HG03354 (cell line): ENCODE results near the gene EXO1.
"Not testable (repeated sequence)": the region's sequence is repeated elsewhere in the genome, so short reads cannot be mapped to it uniquely, and the experiment has no call there.

Experiments
- ATAC-seq: cut with Tn5 transposase; IDR thresholded peaks from one replicate; pipeline ENCODE4 v1.9.1; 2021; ENCODE audit warnings: mild to moderate bottlenecking; ENCODE audit not compliant: unreplicated experiment, poor library complexity, severe bottlenecking

Gene EXO1

DNA sequence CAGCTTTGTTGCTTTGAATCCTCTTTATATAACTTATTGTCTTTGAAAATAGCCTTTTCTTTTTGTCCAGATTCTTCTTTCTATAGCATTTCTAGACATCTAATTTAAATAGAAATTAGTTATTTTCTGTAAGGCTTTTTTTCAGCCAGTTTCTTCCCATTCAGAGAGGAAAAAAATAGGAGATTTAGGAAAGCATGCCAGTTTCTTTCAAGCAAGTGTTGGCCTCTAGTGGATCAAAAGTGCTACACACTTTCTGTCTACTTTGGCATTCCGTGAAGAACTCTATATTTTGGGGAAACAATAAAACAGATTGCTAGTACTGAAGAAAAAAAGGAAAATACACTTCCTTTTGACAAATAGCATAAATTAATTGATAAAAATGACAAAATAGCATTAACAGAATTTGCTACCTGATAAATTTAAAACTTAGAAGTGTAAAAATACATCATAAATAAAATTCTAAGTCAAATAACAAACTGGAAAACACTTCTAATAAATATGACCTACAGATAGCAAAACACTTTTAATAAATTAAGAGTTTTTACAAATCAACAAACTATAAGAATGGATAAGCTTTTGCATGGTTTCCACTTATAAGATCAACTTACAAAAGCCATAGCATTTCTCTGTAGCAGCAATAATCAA is 13.1 kb upstream of the EXO1 start:
- peak; percentile 41 for ATAC-seq

DNA sequence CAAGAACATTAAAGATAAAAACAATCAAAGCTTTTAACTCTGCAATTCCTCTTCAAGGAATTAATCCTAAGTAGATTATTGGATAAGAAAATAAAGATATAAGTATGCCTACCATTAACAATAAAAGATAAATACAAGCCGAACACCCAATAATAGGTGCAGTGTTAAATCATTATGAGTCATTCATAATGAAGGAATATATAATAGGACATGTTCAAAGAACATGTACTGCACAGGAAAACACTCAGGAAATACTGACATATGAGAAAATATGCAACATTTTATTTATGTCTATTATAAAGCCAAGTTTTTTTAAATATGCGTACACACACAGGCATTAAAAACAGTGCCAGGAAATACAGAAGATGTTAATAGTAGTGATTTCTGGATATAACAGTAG is 11.1 kb upstream of the EXO1 start:
- ATAC-seq: no peak

DNA sequence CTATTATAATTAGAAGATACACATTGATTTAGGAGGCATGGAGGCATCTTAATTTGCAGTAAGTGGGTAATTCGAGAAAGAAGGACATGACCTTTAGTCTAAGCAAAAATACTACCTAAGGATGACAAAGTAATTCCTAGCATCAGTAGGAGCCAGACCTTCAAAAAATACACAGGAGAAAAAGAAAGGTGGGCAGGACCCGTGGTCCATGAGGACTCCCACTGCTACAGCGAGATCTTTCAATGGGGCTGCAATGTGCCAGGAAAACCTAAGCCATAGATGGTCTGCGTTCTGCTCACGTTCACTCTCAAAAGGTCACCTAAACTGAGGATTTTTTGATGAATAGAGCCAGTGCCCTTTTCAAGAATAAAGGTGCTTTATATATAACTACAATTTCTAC is 10.6 kb upstream of the EXO1 start:
- no peak for ATAC-seq

DNA sequence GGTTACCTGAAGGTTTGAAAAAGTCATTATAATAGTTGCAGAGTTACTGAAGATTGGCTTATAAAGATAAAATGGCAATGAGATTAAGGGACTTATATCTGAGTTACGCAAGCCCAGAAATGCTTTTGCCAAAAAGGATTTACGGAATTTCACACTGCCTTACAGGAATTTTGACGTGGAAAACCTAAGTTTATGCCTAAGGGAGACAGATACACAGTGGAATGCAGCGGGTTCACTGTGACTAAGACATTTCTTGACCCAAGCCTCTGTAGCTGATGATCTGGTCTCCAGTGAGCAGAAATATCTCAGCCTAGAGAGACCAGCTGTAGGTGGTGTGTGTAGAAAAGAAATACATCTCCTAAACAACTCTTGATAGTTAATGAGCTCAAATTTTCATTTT is 10.1 kb upstream of the EXO1 start:
- ATAC-seq: no peak

DNA sequence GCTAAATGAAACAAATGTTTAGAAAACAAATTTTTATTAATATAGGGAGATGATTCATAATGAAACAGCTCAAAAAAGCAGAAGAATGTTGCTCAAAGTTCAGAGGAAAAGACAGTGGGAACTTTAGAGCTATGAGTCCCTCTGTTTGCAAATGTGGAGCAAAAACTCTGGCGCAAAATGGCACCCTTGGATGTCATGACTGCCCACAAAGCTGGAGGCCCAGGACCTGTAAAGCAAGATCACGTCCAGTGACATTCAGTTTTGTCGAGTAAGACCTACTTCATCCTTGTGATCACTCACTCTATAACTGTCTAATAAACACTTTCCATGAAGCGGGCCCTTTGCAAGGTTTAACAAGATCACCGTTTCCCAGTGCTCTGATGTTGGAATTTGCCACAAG is 9.1 kb upstream of the EXO1 start:
- no peak for ATAC-seq

DNA sequence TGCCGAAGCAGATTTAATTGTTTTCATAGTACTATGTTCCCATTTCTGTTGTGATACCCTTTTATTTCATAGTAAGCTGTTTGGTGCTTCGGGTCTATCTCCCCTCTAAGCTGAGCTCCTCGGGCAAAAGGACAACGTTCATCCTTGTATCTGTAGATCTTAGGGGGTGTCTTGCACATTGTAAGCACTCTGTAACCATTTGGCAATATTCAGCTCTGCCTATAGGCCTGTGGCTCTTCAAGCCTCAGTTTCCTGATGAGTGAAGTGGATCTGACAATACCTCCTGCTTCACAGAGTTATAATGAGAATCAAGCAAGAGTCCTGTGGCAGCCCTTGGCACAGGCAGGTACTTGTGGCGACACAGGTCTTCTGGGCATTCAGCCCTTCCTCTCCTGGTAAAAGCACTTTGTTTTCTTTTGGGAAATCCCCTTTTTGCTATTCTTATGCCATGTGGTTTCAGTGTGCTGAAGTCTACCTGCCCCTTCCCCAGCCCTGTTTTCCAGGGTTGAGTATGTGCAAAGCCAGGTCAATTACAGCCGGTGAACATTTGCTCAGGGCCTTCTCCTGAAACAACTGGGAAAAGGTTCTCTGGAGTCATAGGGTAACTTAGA is 8.5 kb upstream of the EXO1 start:
- no peak for ATAC-seq

DNA sequence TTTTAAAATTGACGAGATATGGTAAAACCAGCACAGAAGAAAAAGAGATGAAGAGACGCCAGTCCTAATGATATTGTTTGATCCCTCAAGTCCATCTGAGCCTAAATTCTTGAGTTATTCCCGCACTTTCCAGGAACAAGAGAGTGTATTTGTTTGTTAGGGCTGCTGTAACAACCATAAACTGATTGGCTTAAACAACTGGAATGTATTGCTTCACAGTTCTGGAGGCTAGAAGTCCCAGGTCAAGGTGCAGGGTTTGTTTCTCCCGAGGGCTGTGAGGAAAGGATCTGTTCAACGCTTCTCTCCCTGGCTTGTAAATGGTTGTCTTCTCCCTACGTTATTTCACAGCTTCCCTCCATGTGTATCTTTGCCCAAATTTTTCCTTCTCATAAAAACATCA is 7.8 kb upstream of the EXO1 start:
- no peak for ATAC-seq

DNA sequence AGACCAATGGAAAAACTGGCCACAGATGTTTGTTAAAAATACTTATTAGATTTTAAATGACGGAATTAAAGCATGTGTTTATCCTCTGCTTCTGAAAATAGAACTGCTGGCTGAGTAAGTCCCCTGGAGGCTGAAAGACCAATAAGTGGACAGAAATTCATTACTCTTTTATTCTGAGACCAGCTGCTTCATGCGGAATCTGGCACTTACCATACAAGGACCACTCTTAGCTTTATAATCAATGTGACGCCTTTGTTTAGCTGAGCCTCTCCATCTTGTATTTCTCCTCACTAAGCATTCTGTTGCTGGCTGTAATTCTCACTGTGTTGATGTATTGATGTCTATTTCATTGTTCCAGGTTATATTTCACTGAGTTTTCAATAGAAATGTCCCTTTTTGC is 6.3 kb upstream of the EXO1 start:
- ATAC-seq: no peak

DNA sequence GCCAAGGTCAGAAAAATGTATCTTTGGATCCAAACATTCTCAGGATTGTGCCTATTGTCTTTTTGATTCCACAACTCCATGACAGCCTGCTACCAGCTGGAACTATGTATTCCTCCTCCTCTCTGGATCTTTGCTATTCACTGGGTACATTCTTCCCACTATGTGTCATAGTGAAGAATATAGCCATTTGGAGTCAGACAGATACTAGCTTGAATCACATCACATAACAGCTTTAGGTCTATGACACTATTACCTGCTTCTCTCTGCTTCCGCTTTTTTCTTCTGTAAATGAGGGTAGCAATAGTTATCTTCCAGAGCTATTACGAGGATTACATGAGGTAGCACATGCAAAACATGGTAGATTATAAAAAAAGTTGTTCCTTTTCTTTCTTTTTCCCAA is 5.4 kb upstream of the EXO1 start:
- ATAC-seq: no peak

DNA sequence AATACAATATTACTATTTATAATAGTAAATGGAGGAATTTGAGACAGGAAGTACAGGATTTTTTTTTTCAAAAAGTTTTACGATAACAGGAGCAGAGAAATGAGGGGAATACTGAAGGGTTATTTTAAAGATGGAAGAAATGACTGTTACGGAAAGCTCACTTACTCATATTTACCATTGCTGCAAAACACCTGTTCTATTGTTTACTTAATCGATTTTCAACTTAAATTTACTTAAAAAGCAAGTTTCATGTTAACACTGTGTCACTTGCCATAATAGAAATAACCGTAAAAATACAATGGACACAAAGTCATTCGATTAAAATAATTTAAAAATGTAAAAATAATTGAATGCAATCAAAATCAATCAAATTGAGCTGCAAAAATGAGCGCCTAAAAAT is 3.4 kb upstream of the EXO1 start:
- ATAC-seq: no peak

DNA sequence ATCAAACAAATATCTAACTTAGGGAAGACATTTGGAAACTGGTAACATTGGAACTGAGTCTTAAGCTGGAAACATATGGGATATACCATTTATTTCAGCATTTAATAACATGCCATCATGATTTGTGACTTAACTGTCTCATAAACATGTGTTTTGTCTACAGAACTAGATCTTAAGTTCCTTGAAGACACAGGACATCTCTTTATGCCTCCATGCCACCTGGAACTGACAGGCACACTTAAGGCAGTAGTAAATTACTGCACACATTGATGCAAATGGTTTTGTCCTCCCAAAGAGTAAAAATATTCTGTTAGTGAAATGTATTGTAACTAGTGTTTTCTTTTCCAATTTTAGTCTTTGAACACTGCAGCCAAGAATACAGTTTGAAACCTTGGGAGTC is 1.6 kb upstream of the EXO1 start:
- no peak for ATAC-seq

DNA sequence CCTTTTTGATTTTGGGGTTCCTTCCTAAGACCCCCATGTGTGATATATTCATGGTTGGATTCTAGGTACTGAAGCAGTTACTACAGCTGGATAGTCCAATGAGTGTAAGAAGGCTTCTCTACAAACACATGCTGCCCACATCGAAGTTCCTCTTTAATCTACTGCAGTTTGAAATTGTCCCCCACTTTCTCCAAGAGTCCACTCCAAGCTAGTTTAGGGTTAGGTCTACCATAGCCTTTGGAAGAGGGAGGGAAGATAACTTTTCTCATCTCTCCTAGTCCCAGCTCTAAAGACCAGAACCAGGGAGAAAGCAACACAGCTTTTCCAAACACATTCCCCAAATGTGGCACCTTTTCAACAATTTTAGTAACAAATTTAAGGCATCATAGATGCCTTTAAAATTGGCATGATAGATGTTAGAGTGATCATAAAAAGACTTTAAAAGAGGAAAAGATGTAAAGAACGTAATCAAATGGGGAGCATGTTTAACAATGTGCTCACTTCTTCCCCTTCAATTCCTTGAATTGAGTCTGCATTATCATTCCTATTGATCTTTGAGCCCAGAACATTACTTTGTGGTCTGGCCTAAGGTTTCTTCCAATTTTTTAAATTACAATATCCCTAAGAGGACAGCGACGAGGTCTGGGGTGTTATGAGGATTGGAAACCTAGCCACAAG is 1.0 kb upstream of the EXO1 start:
- ATAC-seq: no peak

DNA sequence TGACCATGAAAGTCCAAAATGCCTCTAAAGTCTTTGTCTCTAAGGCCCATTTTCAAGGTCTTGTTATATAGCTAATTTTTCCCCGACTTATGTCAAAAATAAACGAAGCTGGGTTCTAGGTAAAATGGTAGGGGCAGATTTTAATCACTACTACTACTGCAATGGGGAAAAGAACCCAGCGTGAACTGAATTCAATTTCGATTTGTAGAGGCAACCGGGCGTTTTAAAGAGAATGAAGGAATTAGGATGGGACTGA is 536 bp upstream of the EXO1 start:
- ATAC-seq: no peak

DNA sequence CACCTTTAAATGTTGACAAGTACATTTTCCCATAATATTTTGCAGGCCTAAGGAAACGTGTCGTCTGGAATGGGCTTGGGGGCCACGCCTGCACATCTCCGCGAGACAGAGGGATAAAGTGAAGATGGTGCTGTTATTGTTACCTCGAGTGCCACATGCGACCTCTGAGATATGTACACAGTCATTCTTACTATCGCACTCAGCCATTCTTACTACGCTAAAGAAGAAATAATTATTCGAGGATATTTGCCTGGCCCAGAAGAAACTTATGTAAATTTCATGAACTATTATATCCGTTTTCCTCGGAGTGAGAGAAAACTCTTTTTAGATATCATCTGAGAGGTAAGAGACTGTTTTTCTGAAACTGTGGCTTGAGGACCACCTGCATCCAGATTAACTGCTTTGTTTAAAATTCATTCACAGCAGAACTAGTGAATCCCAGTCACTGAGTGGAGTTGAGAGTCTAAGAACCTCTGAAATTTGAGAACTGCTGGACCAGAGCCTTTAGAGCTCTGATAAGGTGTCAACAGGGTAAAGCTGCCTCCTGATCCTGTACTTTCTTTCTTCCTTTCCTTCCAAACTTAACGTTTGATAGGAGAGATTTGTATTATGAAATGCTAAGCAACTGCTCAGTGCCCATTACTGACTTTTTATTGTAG is 811 bp downstream of the EXO1 start:
- peak; percentile 17 for ATAC-seq

DNA sequence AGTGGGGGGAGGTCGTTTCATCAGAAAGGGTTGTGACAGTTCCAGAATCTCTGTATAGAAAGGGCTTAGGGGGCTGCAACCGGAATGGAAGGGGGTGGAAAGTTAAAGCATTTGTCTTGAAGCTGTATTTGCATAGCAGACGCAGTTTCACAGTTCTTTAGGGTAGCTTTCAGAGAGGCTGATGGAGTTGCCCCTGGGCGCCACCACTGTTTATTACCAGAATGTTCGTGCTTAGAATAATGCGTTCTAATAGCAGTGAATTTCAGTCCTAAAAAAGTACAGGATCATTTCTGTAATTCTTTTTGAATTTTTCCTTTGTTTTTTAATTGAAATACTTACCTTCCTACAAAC is 1.3 kb downstream of the EXO1 start:
- ATAC-seq: no peak

DNA sequence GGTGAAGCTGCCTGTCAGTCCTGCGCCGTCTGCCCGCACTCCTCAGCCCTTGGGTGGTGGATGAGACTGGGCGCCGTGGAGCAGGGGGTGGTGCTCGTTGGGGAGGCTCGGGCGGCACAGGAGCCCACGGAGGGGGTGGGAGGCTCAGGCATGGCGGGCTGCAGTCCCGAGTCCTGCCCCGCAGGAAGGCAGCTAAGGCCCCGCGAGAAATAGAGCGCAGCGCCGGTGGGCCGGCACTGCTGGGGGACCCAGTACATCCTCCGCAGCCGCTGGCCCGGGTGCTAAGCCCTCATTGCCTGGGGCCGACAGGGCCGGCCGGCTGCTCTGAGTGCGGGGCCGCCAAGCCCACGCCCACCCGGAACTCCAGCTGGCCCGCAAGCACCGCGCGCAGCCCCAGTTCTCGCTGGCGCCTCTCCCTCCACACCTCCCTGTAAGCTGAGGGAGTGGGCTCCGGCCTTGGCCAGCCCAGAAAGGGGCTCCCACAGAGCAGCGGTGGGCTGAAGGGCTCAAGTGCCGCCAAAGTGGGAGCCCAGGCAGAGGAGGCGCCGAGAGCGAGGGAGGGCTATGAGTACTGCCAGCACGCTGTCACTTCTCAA is 7.6 kb downstream of the EXO1 start:
- not testable (repeated sequence) for ATAC-seq

DNA sequence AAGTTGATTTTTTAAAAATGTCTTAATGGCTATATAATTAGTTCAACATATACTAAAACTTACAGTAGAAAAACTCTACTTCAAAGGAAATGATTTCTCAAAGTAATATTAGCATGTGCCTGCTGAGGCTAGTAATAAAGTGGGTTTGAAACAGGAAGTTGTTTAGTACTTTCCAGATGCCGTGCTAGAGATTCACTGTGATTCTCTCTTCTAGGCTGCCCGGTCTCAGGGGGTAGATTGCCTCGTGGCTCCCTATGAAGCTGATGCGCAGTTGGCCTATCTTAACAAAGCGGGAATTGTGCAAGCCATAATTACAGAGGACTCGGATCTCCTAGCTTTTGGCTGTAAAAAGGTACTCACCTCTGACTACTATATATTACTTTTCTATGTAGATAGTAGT is 9.1 kb downstream of the EXO1 start:
- peak; percentile 73 for ATAC-seq

DNA sequence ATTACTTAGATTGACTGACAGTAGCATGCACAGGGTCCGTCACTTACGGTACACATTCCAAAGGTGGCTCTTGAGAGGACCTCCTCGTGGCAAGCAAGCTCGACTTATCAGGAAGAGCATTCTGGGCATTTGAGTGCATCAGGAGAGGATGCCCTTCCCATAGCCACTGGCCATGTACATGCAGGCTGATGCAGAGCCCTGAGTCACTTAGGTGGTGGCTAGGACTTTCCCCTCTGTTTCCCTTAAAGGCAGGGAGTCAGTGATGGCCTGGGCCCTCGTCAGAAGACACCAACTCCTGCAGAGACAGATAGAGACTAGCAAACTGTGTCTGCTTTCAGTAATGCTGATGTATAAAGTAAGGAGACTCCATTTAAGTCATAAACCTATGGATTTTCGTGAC is 12.9 kb downstream of the EXO1 start:
- ATAC-seq: no peak

DNA sequence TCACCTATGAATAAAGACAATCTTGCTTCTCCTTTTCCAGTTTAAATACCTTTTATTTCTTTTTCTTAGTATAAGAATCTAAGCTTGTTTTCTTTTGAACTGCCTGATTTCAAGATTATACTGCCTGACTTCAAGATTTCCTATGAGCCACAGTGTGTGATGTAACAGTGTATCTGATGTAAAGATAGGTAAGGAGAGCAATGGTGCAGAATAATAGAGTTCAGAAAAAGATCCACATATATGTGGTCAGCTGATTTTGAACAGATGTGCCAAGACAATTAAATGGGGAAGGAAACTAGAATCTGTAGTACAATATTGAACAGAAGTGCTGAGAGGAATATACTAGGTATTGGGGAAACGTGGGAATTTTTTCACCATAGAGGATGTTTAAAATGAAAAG is 21.0 kb downstream of the EXO1 start:
- no peak for ATAC-seq

DNA sequence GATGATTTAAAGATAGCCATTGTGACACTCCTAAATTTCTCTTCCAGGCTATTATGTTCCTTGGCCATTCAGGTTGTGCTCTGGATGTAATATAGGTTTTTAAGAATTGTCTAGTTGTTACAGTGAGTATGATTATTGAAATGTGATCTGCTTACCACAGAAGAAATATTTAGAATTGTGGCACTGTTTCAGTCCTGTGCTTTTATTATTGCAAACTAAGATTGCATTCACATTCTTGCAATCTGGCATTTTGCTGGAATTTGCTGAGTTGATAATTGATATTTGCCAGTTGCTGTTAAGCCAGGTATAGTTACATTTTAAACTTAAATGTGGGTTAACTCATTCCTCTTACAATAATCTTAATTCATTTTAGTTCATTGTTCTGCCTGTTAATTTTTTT is 22.3 kb downstream of the EXO1 start:
- ATAC-seq: no peak
